ENCODE data around the gene FTSJ3. TPM values are rescaled to one million over a fixed set of nuclear protein-coding genes. Genes with fewer than 3 reads are reported as not detected.

FTSJ3 gene
- total and polyA plus RNA-seq, 2 of the 13 experiments (the other 11 are each of a cell fraction or from before 2014, with no cell fraction given): 26.0 to 64.2 TPM

GRCh38 chr17:63827002-63827800 is at the start of gene FTSJ3, which contains the start of gene PSMC5 (continued):
- TF ChIP-seq ZNF318 (CRISPR knock-in tag; IDR thresholded peaks at IDR 0.05) (peak; percentile 91), RBFOX2 (IDR thresholded peaks at IDR 0.05; ENCODE audit: low read depth, low read length) (peak; percentile 95), EP300 (IDR thresholded peaks at IDR 0.05; ENCODE audit: low read depth in 2 of 2, low read length in 2 of 2) (no peak), EP300 (CRISPR knock-in tag; IDR thresholded peaks at IDR 0.05; ENCODE audit: borderline replicate concordance) (peak; percentile 22; the same call in 1 of the 2 replicates), CENPT (CRISPR knock-in tag; IDR thresholded peaks at IDR 0.05; ENCODE audit: low read depth) (0 out of 2 replicates have a peak, but pooled peaks have one; percentile 56), ZSCAN21 (CRISPR knock-in tag; IDR thresholded peaks at IDR 0.05; ENCODE audit: borderline replicate concordance) (peak; percentile 78; the same call in 1 of the 2 replicates), ZBTB38 (CRISPR knock-in tag; IDR thresholded peaks at IDR 0.05) (peak; percentile 68), RBM39 (IDR thresholded peaks at IDR 0.05; ENCODE audit: low read depth, low read length, poor library complexity, severe bottlenecking) (peak; percentile 79), GABPA (IDR thresholded peaks at IDR 0.05; ENCODE audit: low read depth, low read length) (peak; percentile 84), GABPA (CRISPR knock-in tag; IDR thresholded peaks at IDR 0.05; ENCODE audit: low read depth) (peak; percentile 98), MBD4 (IDR thresholded peaks at IDR 0.05; ENCODE audit: borderline replicate concordance, low read length) (no peak), ZNF333 (CRISPR knock-in tag; IDR thresholded peaks at IDR 0.05; ENCODE audit: borderline replicate concordance) (peak; percentile 97), CTCF (CRISPR knock-in tag; IDR thresholded peaks at IDR 0.05) (peak; percentile 91), ZNF605 (CRISPR knock-in tag; IDR thresholded peaks at IDR 0.05) (peak; percentile 90)
- TF ChIP-seq, protein P1, sequence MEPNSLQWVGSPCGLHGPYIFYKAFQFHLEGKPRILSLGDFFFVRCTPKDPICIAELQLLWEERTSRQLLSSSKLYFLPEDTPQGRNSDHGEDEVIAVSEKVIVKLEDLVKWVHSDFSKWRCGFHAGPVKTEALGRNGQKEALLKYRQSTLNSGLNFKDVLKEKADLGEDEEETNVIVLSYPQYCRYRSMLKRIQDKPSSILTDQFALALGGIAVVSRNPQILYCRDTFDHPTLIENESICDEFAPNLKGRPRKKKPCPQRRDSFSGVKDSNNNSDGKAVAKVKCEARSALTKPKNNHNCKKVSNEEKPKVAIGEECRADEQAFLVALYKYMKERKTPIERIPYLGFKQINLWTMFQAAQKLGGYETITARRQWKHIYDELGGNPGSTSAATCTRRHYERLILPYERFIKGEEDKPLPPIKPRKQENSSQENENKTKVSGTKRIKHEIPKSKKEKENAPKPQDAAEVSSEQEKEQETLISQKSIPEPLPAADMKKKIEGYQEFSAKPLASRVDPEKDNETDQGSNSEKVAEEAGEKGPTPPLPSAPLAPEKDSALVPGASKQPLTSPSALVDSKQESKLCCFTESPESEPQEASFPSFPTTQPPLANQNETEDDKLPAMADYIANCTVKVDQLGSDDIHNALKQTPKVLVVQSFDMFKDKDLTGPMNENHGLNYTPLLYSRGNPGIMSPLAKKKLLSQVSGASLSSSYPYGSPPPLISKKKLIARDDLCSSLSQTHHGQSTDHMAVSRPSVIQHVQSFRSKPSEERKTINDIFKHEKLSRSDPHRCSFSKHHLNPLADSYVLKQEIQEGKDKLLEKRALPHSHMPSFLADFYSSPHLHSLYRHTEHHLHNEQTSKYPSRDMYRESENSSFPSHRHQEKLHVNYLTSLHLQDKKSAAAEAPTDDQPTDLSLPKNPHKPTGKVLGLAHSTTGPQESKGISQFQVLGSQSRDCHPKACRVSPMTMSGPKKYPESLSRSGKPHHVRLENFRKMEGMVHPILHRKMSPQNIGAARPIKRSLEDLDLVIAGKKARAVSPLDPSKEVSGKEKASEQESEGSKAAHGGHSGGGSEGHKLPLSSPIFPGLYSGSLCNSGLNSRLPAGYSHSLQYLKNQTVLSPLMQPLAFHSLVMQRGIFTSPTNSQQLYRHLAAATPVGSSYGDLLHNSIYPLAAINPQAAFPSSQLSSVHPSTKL (CRISPR knock-in tag; IDR thresholded peaks at IDR 0.05): peak; percentile 9

Data from HepG2 (cell line).